SK-N-SH treated with all-trans-retinoic acid at 6 μM for 48 hours (cell line): Measurements from ENCODE around the gene C22orf39.

Experiments
- ATAC-seq: fragments of 200-7000 bp; cut with Tn5 transposase; 3 replicates; pipeline ENCODE4 v1.9.1; 2020; ENCODE audit warnings: mild to moderate bottlenecking, moderate library complexity
- ARNTL ChIP-seq: fragments of 450-650 bp; formaldehyde crosslinking; IDR thresholded peaks from 2 replicates; pipeline ENCODE4 v1.5.0; 2020; ENCODE audit warnings: low read depth, mild to moderate bottlenecking, moderate library complexity, borderline replicate concordance
- CSDC2 ChIP-seq: fragments of 250-450 bp; sonication (Bioruptor Pico); IDR thresholded peaks from 2 replicates; pipeline ENCODE4 v1.5.0; 2020; ENCODE audit warnings: mild to moderate bottlenecking, moderate library complexity
- CSRNP3 ChIP-seq: fragments of 250-450 bp; sonication (Bioruptor Pico); IDR thresholded peaks from 2 replicates; pipeline ENCODE4 v1.5.1; 2021; ENCODE audit warnings: mild to moderate bottlenecking, moderate library complexity
- ESRRG ChIP-seq: fragments of 250-450 bp; sonication (Bioruptor Pico); IDR thresholded peaks from 2 replicates; pipeline ENCODE4 v1.6.1; 2021; ENCODE audit warnings: mild to moderate bottlenecking
- ISL1 ChIP-seq: fragments of 250-450 bp; sonication (Bioruptor Pico); IDR thresholded peaks from 2 replicates; pipeline ENCODE4 v2.1.2; 2022; ENCODE audit warnings: mild to moderate bottlenecking, moderate library complexity
- OSR1 ChIP-seq: fragments of 250-450 bp; sonication (Bioruptor Pico); IDR thresholded peaks from 2 replicates; pipeline ENCODE4 v1.8.0; 2022; ENCODE audit warnings: moderate library complexity, mild to moderate bottlenecking, inconsistent platforms
- PATZ1 ChIP-seq: fragments of 250-450 bp; sonication (Bioruptor Pico); IDR thresholded peaks from 2 replicates; pipeline ENCODE4 v1.8.0; 2020; ENCODE audit warnings: mild to moderate bottlenecking, moderate library complexity, borderline replicate concordance
- PPARA ChIP-seq: fragments of 250-450 bp; sonication (Bioruptor Pico); IDR thresholded peaks from 2 replicates; pipeline ENCODE4 v1.5.0; 2020; ENCODE audit warnings: mild to moderate bottlenecking, borderline replicate concordance
- RARB ChIP-seq: fragments of 250-450 bp; sonication (Bioruptor Pico); IDR thresholded peaks from 2 replicates; pipeline ENCODE4 v1.8.0; 2021; ENCODE audit warnings: mild to moderate bottlenecking, moderate library complexity
- SNAI2 ChIP-seq: fragments of 250-450 bp; sonication (Bioruptor Pico); IDR thresholded peaks from 2 replicates; pipeline ENCODE4 v1.5.0; 2020; ENCODE audit warnings: mild to moderate bottlenecking, moderate library complexity
- TCF4 ChIP-seq: fragments of 250-450 bp; sonication (Bioruptor Pico); IDR thresholded peaks from 2 replicates; pipeline ENCODE4 v1.8.0; 2021; ENCODE audit warnings: mild to moderate bottlenecking, moderate library complexity, borderline replicate concordance
- TOX ChIP-seq: fragments of 250-450 bp; sonication (Bioruptor Pico); IDR thresholded peaks from 2 replicates; pipeline ENCODE4 v1.8.0; 2021; ENCODE audit warnings: mild to moderate bottlenecking, moderate library complexity, borderline replicate concordance
- TSHZ2 ChIP-seq: fragments of 250-450 bp; sonication (Bioruptor Pico); IDR thresholded peaks from 2 replicates; pipeline ENCODE4 v1.5.0; 2020; ENCODE audit warnings: mild to moderate bottlenecking, moderate library complexity
- ZC3H10 ChIP-seq: fragments of 250-450 bp; sonication (Bioruptor Pico); IDR thresholded peaks from 2 replicates; pipeline ENCODE4 v1.5.1; 2021; ENCODE audit warnings: mild to moderate bottlenecking, moderate library complexity
- ZFP3 ChIP-seq: fragments of 250-450 bp; sonication (Bioruptor Pico); IDR thresholded peaks from 2 replicates; pipeline ENCODE4 v1.5.0; 2020; ENCODE audit warnings: mild to moderate bottlenecking, moderate library complexity
- ZNF565 ChIP-seq: fragments of 450-650 bp; formaldehyde crosslinking; conservative IDR thresholded peaks from 2 replicates; pipeline ENCODE4 v1.5.0; 2020; ENCODE audit warnings: low read depth, mild to moderate bottlenecking, moderate library complexity
- ZNF70 ChIP-seq: fragments of 450-650 bp; formaldehyde crosslinking; IDR thresholded peaks from 2 replicates; pipeline ENCODE4 v1.5.0; 2020; ENCODE audit warnings: mild to moderate bottlenecking, moderate library complexity
- TF ChIP-seq, protein P1 (sequence below): fragments of 250-450 bp; sonication (Bioruptor Pico); IDR thresholded peaks from 2 replicates; pipeline ENCODE4 v1.8.0; 2021; ENCODE audit warnings: low read depth, mild to moderate bottlenecking, moderate library complexity, borderline replicate concordance

The C22orf39 gene

DNA sequence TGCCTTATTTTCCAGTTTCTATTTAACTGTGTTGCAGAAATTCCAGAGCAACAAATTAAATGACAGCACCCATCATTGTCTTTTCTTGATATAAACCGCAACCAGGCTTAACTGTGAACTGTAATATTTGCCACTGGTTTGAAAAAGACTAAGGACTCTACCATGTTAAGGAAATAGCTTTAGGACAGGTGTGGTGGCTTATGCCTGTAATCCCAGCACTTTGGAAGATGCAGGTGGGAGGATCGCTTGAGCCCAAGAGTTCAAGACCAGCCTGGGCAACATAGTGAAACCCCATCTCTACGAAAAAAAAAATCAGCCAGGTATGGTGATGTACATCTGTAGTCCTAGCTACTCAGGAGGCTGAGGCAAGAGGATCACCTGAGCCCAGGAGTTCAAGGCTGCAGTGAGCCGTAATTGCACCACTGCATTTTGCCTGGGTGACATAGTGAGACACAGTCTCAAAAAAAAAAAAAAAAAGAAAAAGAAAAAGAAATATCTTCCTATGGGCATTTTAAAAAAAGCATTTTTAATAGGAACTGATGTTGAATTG lies 44.8 kb downstream of the C22orf39 start:
- ATAC-seq = no peak; the same call in 2 of the 3 replicates
- no peak for TF ChIP-seq ZNF70 (CRISPR knock-in tag)
- no peak for TF ChIP-seq ZNF565 (CRISPR knock-in tag)
- TF ChIP-seq SNAI2 (CRISPR knock-in tag) = no peak
- no peak for TF ChIP-seq TOX
- TF ChIP-seq PATZ1 (CRISPR knock-in tag) = no peak
- TF ChIP-seq ZFP3 = no peak
- TF ChIP-seq TSHZ2 (CRISPR knock-in tag) = no peak
- TF ChIP-seq, protein P1, sequence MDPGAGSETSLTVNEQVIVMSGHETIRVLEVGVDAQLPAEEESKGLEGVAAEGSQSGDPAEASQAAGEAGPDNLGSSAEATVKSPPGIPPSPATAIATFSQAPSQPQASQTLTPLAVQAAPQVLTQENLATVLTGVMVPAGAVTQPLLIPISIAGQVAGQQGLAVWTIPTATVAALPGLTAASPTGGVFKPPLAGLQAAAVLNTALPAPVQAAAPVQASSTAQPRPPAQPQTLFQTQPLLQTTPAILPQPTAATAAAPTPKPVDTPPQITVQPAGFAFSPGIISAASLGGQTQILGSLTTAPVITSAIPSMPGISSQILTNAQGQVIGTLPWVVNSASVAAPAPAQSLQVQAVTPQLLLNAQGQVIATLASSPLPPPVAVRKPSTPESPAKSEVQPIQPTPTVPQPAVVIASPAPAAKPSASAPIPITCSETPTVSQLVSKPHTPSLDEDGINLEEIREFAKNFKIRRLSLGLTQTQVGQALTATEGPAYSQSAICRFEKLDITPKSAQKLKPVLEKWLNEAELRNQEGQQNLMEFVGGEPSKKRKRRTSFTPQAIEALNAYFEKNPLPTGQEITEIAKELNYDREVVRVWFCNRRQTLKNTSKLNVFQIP (CRISPR knock-in tag) = no peak

- no peak for ATAC-seq
Observed at GRCh38 chr22:19401483-19401882, 46.0 kb downstream of the C22orf39 start.

GRCh38 chr22:19400881-19401280 lies 46.6 kb downstream of the C22orf39 start:
- TF ChIP-seq, protein P1 (CRISPR knock-in tag) = no peak
- TF ChIP-seq ZNF565 (CRISPR knock-in tag) (no peak), TOX (no peak)
- TF ChIP-seq, all 23 proteins: peak for 0
- ATAC-seq = no peak

More at GRCh38 chr22:19401483-19401882, 46.0 kb downstream of the C22orf39 start:
- TF ChIP-seq RARB (CRISPR knock-in tag) = no peak

GRCh38 chr22:19398652-19399051 lies 48.9 kb downstream of the C22orf39 start:
- ATAC-seq = no peak
- TF ChIP-seq RARB (CRISPR knock-in tag) (no peak), CSRNP3 (no peak), ZC3H10 (CRISPR knock-in tag) (no peak), ESRRG (CRISPR knock-in tag) (no peak), OSR1 (no peak), CSDC2 (no peak), TOX (no peak), ISL1 (CRISPR knock-in tag) (no peak), SNAI2 (CRISPR knock-in tag) (no peak), TCF4 (CRISPR knock-in tag) (no peak), TSHZ2 (CRISPR knock-in tag) (no peak), ARNTL (CRISPR knock-in tag) (no peak), PPARA (CRISPR knock-in tag) (no peak)
